ENCODE measurements around the gene H19. TPM values are rescaled to one million over a fixed set of nuclear protein-coding genes. Genes with fewer than 3 reads are reported as not detected.
A peak's percentile ranks its signal among the peaks of the same experiment; 100 is the strongest.

Gene H19
- total and polyA plus RNA-seq, 2 of the 8 experiments (the other 6 are each of a cell fraction or from before 2014, with no cell fraction given): 5.2 to 10.0 TPM

DNA sequence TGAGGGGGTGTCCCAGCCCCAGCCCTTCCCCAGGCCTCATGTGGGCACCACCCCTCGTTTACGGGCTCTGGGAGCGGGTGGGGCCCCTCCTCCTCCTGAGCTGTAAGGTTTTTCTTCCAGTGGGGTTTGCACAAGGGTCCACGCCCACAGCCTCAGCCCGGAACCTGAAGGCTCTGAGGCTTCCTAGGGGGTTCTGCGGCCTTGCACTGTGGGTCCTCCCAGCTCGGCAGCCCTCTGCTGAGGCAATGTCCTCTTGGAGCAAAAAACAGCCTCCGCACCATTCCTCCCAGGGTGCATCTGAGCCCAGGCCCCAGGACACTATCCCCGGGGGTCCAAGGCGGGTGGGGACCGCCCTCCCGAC, 14.1 kb downstream of the H19 start:
- Histone ChIP-seq H3K27me3 (replicated peaks in 1 of 4; ENCODE audit: control insufficient read depth in 3 of 4, extremely low read depth in 1 of 4, insufficient read depth in 3 of 4, low read length in 3 of 4) (no peaks in the 10 kb centered on the region), H3K79me2 (ENCODE audit: control insufficient read depth in 1 of 2, insufficient read depth in 2 of 2, low read length in 2 of 2) (no peaks in the 10 kb centered on the region), H2BK120ac (replicated peaks; ENCODE audit: low read depth, low read length) (no peak overlapping the region), H2AK5ac (ENCODE audit: low read depth, low read length) (no peak overlapping the region), H4K91ac (replicated peaks; ENCODE audit: insufficient read length, low read length) (no peak overlapping the region), H2BK5ac (ENCODE audit: low read depth, low read length) (no peak overlapping the region), H2BK12ac (ENCODE audit: low read depth, low read length) (no peak overlapping the region), H4K20me1 (replicated peaks in 1 of 2; ENCODE audit: control insufficient read depth in 1 of 2, insufficient read depth in 2 of 2, low read length in 2 of 2) (no peaks in the 10 kb centered on the region), H2BK15ac (ENCODE audit: low read length) (no peak overlapping the region), H3K27ac (ENCODE audit: low read depth, low read length) (no peak overlapping the region), H2BK20ac (ENCODE audit: low read length) (no peak overlapping the region), H3K56ac (replicated peaks; ENCODE audit: insufficient read length, low read depth, low read length) (no peak overlapping the region), H3K23ac (ENCODE audit: insufficient read length) (no peak overlapping the region), H3K23me2 (ENCODE audit: low read depth, low read length) (no peaks in the 10 kb centered on the region), H3K4ac (replicated peaks; ENCODE audit: insufficient read length, low read depth, low read length) (no peak overlapping the region), H3K79me1 (ENCODE audit: low read depth, low read length) (no peaks in the 10 kb centered on the region), H4K8ac (ENCODE audit: extremely low read depth, insufficient read depth, low read length) (no peak overlapping the region), H2AFZ (ENCODE audit: low read length) (no peak overlapping the region), H3K14ac (ENCODE audit: insufficient read length) (no peak overlapping the region), H3K9ac (replicated peaks in 1 of 4; ENCODE audit: extremely low read depth in 1 of 4, low read depth in 3 of 4, low read length in 3 of 4) (no peak overlapping the region), H3K9me3 (ENCODE audit: insufficient read depth in 2 of 2, low read depth in 1 of 2, low read length in 1 of 2) (no peaks in the 10 kb centered on the region), H3K4me2 (ENCODE audit: insufficient read depth in 1 of 2, low read depth in 2 of 2, low read length in 2 of 2) (no peak overlapping the region), H3K4me3 (ENCODE audit: extremely low read depth in 1 of 4, insufficient read depth in 2 of 4, low read depth in 3 of 4, low read length in 4 of 4) (no peak overlapping the region), H3K4me1 (replicated peaks in 1 of 4; ENCODE audit: control insufficient read depth in 3 of 4, insufficient read depth in 4 of 4, low read length in 3 of 4) (no peaks in the 10 kb centered on the region), H3K36me3 (ENCODE audit: control insufficient read depth in 2 of 4, insufficient read depth in 4 of 4, low read length in 3 of 4) (no peaks in the 10 kb centered on the region), H4K5ac (ENCODE audit: insufficient read length, low read depth, low read length) (no peak overlapping the region), H3K18ac (ENCODE audit: extremely low read depth, low read length) (no peak overlapping the region)
- DNase-seq (ENCODE audit: low read depth in 1 of 2, low spot score in 2 of 2): peak in 1 of 2 experiments; percentile 33
- no peak for FAIRE-seq
- TF ChIP-seq GABPA (IDR thresholded peaks at IDR 0.05; ENCODE audit: borderline replicate concordance, insufficient read depth, low read length) (no peak), ASH2L (IDR thresholded peaks at IDR 0.05; ENCODE audit: low read length) (no peak), SRF (IDR thresholded peaks at IDR 0.05; ENCODE audit: low read depth, low read length) (no peak), FOSL1 (IDR thresholded peaks at IDR 0.05; ENCODE audit: insufficient read depth, low read depth, low read length) (no peak), POU5F1 (IDR thresholded peaks at IDR 0.05; ENCODE audit: low read depth, low read length) (no peak), BACH1 (IDR thresholded peaks at IDR 0.05; ENCODE audit: low read length) (no peak), SIRT6 (IDR thresholded peaks at IDR 0.05; ENCODE audit: low read length) (no peak)
- POLR2A ChIA-PET (ENCODE audit: partially characterized antibody): interaction anchor here (0.8 to 1.4 kb wide), 2 partner anchors 13 to 28 kb away, joined by 3 read pairs; no protein-coding TSS in a partner anchor
- CTCF ChIA-PET (ENCODE audit: partially characterized antibody): interaction anchor here (1.0 to 3.9 kb wide), 6 partner anchors 18 to 411 kb away, joined by 3 to 27 read pairs (median 4); partner anchors contain the start of gene DUSP8
- 95% methylated on average over 8 of the region's 12 CpGs; no CpG with 5 or more reads in 1 of the 2 experiments for WGBS, 2 experiments (ENCODE audit: extremely low coverage in 1 of 2, insufficient coverage in 1 of 2, insufficient read length in 1 of 2, insufficient replicate concordance in 2 of 2, low coverage in 1 of 2, low lambda C conversion rate in 2 of 2, missing lambda C conversion rate in 1 of 2)
